Gastrocnemius medialis (tissue), 4 donors: ENCODE measurements around the gene GSK3B.

ENCODE experiments used
- POLR2A ChIP-seq, 2 donors: fragments of 450-650 bp; IDR thresholded peaks; one replicate each; pipeline ENCODE4 v1.6.1; 2017; ENCODE audit warnings: antibody characterized with exemption in 2 of 2, mild to moderate bottlenecking in 2 of 2, moderate library complexity in 2 of 2
- TF ChIP-seq, protein P1 (sequence below), 5 experiments: fragments of 450-650 bp in 3 of 5; fragments of 200-600 bp in 2 of 5; sonication (generic) in 2 of 5; IDR thresholded peaks in 4 of 5; conservative IDR thresholded peaks in 1 of 5; 1 replicate in 4 of 5; 2 replicates in 1 of 5; pipeline ENCODE4 v1.5.1; 2016 to 2019; ENCODE audit warnings: antibody characterized with exemption in 5 of 5, mild to moderate bottlenecking in 3 of 5, moderate library complexity in 3 of 5

DNA sequence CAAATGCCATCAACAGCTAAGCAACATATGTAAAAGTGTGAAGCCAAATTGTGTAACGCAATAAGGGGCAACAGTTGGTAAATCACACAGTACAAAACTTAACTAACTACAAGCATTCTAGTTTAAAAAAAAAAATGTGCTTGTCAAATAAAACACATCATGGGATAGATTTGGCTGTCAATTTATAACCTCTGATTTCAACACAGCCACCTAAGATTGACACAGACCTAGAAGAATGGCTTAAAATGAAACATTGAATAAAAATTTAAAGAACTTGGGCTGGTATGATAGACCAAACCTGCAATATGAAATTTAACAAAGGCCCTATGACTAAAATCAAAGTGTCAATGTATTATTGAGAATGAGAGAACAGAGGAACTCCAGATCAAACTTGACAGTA is 164.0 kb downstream of the GSK3B start:
- TF ChIP-seq POLR2A (IDR thresholded peaks at IDR 0.05), result no peak
- TF ChIP-seq, protein P1, sequence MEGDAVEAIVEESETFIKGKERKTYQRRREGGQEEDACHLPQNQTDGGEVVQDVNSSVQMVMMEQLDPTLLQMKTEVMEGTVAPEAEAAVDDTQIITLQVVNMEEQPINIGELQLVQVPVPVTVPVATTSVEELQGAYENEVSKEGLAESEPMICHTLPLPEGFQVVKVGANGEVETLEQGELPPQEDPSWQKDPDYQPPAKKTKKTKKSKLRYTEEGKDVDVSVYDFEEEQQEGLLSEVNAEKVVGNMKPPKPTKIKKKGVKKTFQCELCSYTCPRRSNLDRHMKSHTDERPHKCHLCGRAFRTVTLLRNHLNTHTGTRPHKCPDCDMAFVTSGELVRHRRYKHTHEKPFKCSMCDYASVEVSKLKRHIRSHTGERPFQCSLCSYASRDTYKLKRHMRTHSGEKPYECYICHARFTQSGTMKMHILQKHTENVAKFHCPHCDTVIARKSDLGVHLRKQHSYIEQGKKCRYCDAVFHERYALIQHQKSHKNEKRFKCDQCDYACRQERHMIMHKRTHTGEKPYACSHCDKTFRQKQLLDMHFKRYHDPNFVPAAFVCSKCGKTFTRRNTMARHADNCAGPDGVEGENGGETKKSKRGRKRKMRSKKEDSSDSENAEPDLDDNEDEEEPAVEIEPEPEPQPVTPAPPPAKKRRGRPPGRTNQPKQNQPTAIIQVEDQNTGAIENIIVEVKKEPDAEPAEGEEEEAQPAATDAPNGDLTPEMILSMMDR (IDR thresholded peaks at IDR 0.05 in 4 of 5, conservative IDR thresholded peaks at IDR 0.05 in 1 of 5), result no peak
